GM19468 (cell line): ENCODE results near the gene TTC31.

Source experiments
- ATAC-seq: cut with Tn5 transposase; IDR thresholded peaks from one replicate; pipeline ENCODE4 v1.9.1; 2021; ENCODE audit warnings: mild to moderate bottlenecking, moderate library complexity, moderate number of reproducible peaks; ENCODE audit not compliant: unreplicated experiment; ENCODE audit errors: extremely low read depth

The TTC31 gene

DNA sequence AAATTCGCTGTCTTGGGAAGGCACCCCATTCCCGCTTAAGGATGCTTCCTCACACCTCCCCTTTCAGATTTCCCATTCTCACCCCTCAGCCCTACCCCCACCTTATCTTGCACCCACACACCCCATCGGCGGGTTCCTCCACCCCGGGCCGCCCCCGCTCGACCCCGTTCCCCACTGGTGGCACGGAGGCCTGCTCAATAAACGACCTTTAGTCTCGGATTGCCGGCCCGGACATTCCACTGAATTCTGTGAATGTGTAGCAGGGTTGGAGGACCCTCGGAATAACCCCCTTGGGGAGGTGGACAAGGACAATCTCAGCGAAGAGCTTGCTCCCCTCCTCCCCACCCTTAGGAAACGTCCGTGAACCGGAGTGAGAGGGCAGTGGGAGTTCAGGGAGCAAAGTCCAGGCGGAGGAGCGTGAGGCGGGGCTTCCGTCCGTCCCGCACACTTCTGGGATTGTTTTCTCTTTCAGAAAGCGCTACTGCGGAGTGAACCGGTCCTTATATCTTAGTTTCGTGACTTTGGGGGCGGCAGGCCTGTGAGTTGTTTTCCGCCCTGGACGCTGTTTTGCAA is 19.4 kb downstream of the TTC31 start:
- ATAC-seq = no peak

DNA sequence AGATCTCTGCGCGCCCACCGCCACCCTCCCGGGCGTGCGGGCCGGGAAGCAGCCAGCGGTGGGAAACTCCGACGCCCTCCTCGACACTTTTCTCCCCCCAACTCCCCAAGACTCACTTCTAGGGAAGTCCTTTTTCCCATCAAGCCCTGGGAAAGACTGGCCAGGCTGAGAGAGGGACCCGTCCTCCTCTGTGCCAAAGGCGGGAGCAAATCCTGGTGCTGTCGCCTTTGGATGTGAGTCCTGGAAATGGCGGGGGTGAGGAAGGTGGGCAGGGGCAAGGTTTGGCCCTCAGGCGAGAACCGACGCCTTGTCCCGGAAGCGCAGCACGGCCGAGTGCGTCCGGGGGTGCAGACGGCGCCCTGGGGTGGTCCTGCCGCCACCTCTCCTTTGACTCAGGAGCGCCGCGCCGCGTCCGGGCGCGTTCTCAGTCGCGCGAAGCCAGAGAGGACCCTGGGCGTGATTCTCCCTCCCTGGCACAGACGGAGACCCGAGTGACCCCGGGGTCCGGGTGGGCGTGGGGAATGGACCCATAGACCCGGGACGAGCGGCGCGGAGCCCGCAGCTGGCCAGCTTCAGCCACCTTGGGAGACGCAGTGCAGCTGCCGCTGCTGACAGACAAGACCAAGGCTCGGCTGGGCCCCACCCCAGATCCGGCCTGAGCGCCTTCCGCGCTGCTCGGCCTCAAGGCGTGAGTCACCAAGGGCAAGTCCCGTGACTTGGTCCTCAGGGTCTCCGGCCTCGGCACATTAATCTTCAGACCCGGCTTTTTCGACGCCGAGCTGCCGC is 20.0 kb downstream of the TTC31 start:
- peak; percentile 31 for ATAC-seq

DNA sequence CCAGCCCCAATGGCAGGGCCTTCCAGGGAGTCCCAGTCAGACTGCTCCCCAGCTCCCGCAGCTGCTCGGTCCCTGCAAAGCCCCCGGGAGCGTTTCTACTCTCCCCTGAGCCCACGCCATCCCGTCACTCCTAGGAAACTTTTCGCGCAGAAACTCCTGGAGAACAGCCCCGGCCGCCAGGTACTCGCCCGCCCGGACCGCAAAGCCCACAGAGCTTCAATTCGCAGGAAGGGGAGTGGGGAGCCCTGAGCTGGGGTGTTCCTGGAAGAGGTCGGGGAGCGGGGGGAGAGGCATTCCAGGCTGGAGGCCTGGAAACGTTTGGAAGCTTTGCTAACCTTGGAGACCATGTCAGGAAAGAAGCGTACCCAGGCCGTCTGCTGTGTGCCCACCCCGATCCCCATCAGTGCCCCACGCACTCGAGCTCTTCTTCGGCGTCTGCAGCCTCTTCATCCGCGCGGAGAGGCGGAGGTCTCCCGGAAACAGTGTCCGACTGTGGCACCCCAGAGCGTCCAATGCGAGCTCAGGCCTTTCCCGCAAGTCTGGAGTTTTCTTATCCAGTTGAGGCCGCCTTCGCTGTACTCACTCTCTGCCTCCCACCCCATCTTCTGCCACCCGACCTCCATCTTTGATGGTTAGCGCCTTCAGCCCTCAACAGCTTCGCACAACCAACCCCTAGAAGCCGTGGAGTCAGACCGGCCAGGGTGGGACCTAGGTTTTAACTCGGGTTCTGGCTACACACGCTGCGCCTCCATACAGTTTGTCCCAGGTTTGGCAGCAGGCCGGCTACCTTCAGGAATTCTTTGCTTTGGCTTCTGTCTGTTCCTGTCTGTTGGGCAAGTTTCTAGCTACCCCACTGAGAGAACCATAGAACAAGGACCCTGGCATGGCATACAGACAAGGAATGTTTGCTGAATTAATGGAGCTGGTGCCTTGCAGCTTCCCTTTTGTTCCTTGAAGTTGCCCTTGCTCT is 20.9 kb downstream of the TTC31 start:
- ATAC-seq = no peak

DNA sequence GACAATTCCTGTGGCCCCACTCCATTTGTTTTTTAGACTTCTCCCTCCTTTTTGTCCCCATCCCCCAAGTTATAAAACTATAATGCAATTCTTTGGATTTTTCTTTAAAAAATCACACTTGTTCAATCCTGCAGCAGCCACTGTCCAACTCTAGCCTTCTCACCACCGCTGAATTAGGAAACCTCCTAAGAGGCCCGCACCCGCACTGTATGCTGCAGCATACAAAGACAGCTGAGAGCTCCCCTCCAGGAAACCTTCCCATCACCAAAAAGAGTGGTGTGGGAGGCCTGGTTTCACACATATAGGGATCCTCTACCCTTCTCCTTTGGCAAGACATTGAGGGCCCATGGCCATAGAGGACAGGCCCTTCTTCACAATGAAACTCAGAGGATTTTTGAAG is 21.7 kb downstream of the TTC31 start:
- no peak for ATAC-seq

DNA sequence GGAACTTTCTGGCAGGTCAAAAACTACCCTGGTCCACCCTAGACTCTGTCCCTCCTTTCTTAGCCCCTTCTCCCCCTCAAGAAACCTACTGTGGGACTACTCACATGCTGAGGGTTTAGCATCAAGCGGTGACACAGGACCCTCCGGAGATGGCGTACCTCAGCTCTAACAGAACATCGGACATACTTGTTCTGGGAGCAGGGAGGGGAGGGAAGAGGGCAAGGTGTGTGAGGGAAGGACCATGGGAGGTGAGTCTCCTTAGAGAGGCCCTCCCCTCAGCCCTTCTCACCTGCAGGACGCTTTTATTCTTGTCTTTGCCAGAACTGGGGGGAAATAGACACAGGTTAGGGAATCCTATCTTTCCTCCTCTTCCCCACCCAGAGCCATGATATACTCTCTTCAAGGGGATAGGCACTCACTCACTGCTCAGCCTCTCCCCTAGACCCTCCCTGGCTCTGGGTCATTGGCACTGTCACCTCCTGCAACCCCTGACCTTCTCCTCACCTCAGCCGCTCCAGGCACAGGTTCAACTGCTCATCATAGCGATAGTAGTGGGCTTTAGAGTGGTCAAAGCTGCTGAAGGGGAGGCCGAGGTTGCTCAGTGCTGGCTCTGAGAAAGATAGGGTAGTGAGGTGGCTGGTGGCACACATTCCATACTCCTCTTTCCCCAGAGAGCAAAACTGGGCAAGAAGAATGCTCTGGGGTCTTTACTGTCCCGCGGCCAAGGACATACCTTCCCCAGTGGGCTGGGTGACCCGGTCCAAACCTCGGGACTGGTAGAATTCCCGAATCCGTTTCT is 22.8 kb downstream of the TTC31 start:
- no peak for ATAC-seq

DNA sequence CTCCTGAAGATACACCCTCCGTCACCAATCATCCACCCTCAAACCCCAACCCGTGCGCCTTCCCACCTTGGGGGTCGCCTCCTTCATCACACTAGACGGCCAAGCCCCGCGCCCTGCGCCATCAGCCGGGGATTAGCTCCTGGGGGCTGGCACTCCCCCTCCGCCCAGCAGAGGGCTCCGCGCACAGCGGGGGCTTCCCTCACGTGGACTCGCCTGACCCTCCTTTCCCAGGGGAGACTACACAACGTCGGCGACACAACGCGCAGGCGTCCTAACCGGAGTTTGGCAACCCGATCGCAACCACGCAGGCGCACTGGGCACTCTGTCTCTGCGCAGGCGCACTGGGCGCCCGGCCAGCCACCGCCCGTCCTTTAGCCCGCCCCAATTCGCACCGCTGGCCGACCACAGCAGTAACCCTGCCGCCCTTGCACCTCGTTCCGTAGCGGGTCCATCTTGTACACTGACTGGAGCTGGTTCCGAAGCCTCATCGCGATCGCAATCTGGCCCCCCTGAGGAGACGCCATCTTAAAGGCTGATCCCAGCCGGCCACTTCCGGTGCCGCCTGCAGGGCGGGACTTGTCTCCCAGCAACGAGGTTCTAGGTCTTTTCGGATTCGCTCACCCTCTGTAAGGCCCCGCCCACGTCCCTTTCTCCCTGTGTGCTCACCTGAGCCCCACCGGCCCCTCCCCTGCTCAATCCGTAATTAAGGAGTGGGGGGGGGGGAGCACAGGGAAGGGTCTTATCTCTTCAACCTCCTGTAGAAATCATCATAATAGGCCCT is 24.5 kb downstream of the TTC31 start, which contains the start of gene PCGF1:
TSS of gene PCGF1 (minus strand) at position 551 of the 781 bp plus-strand sequence. CDS start at position 524, 27 bp downstream.
- ATAC-seq = peak; percentile 76

DNA sequence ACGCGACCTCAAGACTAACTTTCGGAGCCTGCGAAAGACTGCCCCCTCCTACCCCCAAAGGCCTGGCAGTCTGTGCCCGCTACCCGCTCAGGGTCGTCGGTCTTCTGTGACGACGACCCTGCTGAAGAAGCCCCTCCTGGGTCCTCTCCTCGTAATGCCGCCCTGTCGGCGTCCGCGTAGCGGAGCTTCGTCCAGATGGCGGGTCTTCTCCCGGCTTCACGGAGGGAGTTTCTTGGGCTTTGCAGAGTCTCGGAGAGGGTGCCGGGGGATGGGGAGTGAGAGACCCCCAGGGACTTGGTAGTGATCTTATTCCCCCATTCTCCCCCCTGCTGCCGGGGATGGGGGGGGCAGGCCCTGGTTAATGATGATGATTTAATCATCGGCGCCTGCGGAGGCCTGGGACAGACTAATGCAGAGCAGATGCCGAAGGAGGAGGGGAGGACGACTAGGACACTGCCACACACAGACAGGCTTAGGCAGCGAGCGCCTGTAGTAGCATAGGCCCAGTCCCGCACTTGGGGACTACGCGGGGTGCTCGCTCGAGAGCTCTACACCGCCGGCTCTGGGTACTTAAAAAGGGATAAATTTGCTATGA is 25.1 kb downstream of the TTC31 start:
- ATAC-seq = no peak

DNA sequence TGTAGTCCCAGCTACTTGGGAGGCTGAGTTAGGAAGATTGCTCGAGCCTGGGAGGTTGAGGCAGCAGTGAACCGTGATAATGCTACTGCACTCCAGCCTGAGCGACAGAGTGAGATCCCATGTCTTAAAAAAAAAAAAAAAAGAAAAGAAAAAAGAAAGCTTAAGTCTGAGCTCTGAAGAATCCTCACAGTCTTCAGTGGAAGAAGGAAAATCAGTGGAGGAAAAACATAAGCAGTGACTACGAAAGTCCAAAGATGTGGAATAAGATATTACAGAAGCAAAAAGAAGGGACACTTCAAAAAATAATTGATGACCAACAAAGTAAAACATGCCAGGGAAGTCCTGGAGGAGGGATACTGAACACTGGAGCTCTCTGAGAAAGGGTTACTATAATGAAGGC is 27.4 kb downstream of the TTC31 start:
- ATAC-seq = no peak

DNA sequence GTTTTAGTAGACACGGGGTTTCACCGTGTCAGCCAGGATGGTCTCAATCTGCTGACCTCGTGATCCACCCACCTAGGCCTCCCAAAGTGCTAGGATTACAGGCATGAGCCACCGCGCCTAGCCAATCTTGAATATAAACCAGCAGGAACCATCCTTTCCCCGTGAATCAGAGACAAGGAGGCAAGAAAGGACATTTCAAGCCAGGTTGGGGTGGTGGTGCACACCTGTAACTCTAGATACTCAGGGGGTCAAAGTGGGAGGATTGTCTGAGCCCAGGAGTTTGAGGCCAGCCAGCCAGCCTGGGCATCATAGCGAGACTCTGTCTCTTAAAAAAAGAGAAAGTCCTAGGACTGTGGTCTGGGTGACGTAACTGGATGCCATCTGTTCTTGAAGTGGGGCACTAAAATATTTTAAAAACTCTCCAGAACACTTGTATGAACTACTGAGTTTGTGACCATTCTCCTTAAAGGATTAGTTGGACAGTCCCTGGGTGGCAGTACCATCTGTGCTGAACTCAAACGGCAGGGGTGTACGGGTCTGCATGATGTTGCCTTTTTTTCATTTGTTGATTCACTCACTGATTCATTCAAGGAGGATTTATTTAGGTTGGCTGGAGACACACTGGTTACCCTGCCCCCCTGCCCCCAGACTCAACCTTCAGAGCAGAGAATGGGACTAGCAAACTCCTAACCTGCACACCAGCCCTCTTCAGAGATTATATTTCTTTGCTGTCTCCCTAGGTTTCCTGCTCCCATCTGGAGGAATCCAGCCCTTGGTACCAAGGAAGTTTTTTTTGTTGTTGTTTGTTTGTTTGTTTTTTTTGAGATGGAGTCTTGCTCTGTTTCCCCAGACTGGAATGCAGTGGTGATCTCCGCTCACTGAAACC is 28.5 kb downstream of the TTC31 start:
- no peak for ATAC-seq

DNA sequence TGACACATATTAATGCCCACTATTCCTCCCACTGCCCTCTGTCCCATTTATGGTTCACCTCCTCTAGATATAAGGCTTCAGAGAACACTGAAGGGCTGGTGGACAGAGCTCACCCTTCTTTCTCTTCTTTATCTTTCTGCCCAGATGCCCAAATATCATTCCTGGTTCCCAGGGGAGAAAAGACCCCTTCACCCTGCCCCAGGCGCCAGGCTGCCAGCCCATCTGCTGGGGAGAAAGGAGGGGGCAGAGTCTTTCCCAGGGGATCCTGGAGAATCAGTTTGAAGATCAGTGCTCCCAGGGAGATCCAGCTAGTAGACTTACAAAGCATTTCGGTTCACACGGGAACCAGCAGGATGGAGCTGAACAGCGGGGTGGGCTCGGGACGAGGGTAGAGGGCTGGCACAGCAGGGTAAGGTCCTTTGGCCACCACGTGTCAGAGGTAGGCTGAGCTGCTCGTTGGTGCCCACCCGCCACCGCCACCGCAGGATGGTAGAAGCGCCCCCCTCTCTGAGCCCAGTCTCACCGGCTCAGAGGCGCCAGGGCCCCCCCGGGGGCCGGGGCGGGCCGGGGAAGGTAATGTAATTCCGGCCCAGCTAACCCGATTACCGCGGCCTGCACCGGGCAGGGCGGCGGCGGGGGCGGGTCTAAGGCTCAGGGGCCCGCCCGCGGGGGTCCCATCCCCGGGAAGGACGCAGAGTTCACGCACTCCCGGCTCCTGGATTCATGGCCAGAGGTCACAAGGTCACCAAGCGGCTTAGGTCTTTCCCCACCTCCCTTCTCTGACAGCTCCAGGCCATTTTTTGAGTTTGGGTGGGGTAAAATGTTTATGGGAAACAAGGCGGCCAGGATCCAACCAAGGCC is 30.1 kb downstream of the TTC31 start:
- ATAC-seq = no peak

DNA sequence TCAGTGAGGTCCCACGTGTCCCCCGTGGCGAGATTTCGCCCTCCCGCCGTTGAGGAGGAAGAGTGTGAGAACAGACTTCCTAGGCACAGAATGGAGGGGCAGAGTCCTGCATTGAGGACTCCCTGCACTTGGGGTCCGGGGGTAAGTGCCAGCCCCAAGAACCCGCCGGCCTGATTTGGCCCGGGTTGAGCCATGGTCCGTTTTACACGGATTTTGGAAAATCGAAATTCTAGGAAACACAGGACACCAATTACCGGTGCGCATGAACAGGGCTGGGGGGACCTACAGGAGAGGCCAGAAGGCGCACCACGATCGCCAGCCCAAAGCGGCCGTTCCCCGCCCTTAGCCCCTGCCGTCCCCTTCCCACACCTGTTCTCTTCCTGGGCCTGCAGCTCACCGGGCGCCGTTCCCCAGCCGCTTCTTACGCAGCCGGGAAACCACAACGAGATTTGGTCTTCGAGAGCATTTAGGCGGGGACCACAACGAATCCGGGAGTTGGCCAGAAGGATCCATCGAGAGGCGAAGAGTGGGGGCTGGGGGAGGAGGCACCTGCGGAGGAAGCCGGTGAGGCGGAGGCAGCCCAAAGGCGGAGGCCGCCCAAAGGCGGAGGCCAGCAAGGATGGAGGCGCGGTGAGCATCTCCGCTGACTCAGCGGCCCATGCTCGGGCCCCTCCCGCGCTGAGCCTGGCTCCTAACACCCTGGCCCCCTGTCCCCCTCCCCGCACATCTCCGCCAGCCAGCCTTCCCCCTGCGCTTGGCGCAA is 30.9 kb downstream of the TTC31 start:
- no peak for ATAC-seq

DNA sequence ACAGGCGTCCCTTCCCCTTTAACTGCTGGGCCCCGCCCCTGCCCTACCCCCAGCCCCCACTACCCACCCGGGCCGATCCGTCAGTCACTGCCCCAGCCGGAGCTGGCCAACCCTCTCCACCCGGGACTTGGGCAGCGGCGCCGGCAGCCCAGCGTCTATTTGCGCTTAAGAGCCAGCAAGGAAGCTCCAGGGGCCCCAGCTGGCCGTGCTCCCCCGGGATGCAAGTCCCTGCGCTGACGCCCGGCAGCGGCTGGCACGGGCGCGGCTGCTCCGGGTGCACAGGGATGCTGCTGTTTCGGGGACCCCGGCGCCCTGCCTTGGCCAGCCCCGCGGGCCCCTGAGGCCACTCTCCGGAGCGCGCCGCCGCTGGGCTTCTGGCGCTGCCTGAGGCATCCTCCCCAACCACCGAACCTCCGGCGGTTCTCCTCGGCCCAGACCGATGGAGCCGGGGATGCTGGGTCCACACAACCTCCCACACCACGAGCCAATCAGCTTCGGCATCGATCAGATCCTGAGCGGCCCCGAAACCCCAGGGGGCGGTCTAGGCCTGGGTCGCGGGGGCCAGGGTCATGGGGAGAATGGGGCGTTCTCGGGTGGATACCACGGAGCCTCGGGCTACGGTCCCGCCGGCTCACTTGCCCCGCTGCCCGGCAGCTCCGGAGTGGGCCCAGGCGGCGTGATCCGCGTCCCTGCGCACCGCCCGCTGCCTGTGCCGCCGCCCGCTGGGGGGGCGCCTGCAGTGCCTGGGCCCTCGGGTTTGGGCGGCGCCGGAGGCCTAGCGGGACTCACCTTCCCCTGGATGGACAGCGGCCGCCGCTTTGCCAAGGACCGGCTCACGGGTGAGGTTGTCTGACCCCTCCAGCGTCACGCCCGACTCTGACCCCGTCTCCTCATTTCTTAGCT is 31.7 kb downstream of the TTC31 start, which contains the start of gene TLX2:
TSS of gene TLX2 (plus strand) at position 83 of the 903 bp plus-strand sequence. CDS start at position 440, 357 bp downstream.
- no peak for ATAC-seq

DNA sequence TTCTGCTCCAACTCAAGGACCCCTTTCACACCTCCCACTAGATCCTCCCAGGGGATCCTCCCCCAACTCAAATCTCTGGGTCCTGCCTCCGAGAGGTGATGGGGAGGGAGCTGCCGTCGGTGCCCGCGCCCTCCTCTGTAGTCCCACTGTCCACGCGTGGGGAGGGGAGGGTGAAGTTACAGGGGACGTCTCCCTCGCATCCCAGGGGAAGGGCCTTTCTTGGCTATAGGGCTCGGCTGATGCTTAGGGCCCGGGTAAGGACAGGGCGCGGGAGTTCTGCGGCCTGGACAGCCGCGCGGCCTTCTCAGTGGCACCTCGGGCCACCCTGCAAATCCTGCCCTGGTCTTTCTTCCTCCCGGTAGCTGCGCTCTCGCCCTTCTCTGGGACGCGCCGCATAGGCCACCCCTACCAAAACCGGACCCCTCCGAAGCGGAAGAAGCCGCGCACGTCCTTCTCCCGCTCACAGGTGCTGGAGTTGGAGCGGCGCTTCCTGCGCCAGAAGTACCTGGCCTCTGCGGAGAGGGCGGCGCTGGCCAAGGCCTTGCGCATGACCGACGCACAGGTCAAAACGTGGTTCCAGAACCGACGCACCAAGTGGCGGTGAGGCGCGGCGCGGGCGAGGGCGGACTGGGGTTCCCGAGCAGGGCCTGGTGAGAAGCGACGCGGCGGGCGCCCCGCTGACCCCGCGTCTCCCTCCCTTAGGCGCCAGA is 32.5 kb downstream of the TTC31 start:
- no peak for ATAC-seq

DNA sequence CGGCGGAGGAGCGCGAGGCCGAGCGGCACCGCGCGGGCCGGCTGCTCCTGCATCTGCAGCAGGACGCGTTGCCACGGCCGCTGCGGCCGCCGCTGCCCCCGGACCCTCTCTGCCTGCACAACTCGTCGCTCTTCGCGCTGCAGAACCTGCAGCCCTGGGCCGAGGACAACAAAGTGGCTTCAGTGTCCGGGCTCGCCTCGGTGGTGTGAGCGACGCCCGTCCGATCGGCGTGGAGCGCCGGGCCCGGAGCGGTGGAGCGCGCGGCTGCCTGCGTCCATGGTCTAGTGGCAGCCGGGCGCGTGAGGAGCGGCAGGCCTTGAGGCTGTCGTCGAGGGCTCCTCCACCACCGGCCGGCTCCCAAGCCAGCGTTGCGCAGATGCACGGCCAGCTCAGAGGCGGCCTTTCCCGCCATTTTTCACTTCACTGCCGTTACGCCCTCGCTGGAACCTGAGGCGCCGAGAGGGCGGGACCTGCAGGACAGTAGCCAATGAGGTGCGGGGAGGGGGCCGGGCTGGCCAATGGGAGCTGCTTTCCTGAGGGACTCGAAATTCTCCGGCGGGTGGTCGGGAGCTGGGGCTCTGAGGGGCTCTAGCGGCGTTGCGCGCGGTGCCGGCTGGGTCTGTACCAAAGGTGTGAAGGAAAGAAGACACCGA is 33.2 kb downstream of the TTC31 start:
- no peak for ATAC-seq
